Gastroesophageal sphincter (tissue), 3 donors: ENCODE data around the gene ESR1.

Source experiments
- CTCF ChIP-seq, 4 experiments: fragments of 200-600 bp in 2 of 4; fragments of 450-650 bp in 2 of 4; sonication (generic) in 1 of 4; IDR thresholded peaks; one replicate each; pipeline ENCODE4 v1.5.1; 2017 to 2019; ENCODE audit warnings: antibody characterized with exemption in 4 of 4, mild to moderate bottlenecking in 2 of 4, moderate library complexity in 2 of 4
- EP300 ChIP-seq: sonication (generic); formaldehyde crosslinking; IDR thresholded peaks from one replicate; pipeline ENCODE4 v1.6.1; 2017; ENCODE audit warnings: antibody characterized with exemption, mild to moderate bottlenecking
- POLR2A ChIP-seq, 2 donors: fragments of 450-650 bp; IDR thresholded peaks; one replicate each; pipeline ENCODE4 v1.6.1; 2017; ENCODE audit warnings: antibody characterized with exemption in 2 of 2, mild to moderate bottlenecking in 2 of 2, moderate library complexity in 1 of 2

DNA sequence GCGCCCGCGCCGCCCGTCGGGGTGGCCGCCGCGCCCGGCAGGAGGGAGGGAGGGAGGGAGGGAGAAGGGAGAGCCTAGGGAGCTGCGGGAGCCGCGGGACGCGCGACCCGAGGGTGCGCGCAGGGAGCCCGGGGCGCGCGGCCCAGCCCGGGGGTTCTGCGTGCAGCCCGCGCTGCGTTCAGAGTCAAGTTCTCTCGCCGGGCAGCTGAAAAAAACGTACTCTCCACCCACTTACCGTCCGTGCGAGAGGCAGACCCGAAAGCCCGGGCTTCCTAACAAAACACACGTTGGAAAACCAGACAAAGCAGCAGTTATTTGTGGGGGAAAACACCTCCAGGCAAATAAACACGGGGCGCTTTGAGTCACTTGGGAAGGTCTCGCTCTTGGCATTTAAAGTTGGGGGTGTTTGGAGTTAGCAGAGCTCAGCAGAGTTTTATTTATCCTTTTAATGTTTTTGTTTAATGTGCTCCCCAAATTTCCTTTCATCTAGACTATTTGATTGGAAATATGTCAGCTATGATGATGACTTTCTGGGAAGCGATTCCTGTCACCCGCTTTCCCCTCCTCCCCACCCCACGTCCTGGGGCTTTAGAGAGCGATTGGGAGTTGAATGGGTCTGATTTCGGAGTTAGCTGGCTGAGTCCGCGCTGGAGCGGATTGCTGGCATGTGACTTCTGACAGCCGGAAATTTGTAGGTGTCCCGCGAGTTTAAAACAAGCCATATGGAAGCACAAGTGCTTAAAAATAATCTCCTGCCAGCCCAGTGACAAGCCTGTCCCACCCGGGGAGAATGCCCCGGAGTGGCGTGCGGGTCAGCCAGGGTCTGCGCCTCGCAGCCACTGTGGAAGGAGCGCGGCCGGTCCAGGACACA, 1.1 kb downstream of the ESR1 start:
- TF ChIP-seq CTCF (IDR thresholded peaks at IDR 0.05) (no peak), EP300 (no peak), POLR2A (IDR thresholded peaks at IDR 0.05) (no peak)
